Heart left ventricle (tissue), 16 donors: Measurements from ENCODE around the gene SLC4A3. TPM values are rescaled to one million over a fixed set of nuclear protein-coding genes. Genes with fewer than 3 reads are reported as not detected.

Source experiments
- ATAC-seq, 4 donors: fragments of 200-7000 bp; cut with Tn5 transposase; one replicate each; pipeline ENCODE4 v1.9.1; 2020 to 2022; ENCODE audit warnings: moderate library complexity in 4 of 4, mild to moderate bottlenecking in 3 of 4, moderate number of reproducible peaks in 1 of 4
- DNase-seq, 5 donors: peaks; one replicate each; pipeline ENCODE4 v3.0.0-alpha.2; 2020
- H3K27ac ChIP-seq, 12 donors: fragments of 200-600 bp; sonication (generic) in 4 of 12; one replicate each; pipeline versions ENCODE4 v1.5.0 to v1.8.0; 2016 to 2022; ENCODE audit warnings: mild to moderate bottlenecking in 2 of 12
- H3K27me3 ChIP-seq, 9 donors: fragments of 200-600 bp; sonication (generic) in 2 of 9; one replicate each; pipeline versions ENCODE4 v1.5.1 to v1.8.0; 2016 to 2022; ENCODE audit warnings: mild to moderate bottlenecking in 3 of 9
- H3K36me3 ChIP-seq, 9 donors: fragments of 200-600 bp; sonication (generic) in 2 of 9; one replicate each; pipeline versions ENCODE4 v1.5.0 to v1.8.0; 2018 to 2022; ENCODE audit warnings: mild to moderate bottlenecking in 2 of 9
- H3K4me1 ChIP-seq, 12 donors: fragments of 200-600 bp; sonication (generic) in 4 of 12; one replicate each; pipeline versions ENCODE4 v1.5.0 to v1.8.0; 2016 to 2022; ENCODE audit warnings: mild to moderate bottlenecking in 3 of 12
- H3K4me3 ChIP-seq, 12 donors: fragments of 200-600 bp; sonication (generic) in 4 of 12; one replicate each; pipeline versions ENCODE4 v1.5.0 to v1.8.0; 2017 to 2022; ENCODE audit warnings: mild to moderate bottlenecking in 9 of 12, moderate library complexity in 4 of 12
- H3K9me3 ChIP-seq, 12 donors: fragments of 200-600 bp; sonication (generic) in 4 of 12; one replicate each; pipeline versions ENCODE4 v1.5.0 to v1.8.0; 2016 to 2022; ENCODE audit warnings: mild to moderate bottlenecking in 1 of 12
- CTCF ChIP-seq, 12 donors: fragments of 200-600 bp; sonication (generic) in 4 of 12; IDR thresholded peaks; one replicate each; pipeline versions ENCODE4 v1.5.0 to v1.8.0; 2018 to 2022; ENCODE audit warnings: antibody characterized with exemption in 12 of 12, mild to moderate bottlenecking in 5 of 12
- POLR2A ChIP-seq, 2 donors: fragments of 450-650 bp; IDR thresholded peaks; one replicate each; pipeline ENCODE4 v1.6.1; 2017; ENCODE audit warnings: antibody characterized with exemption in 2 of 2, mild to moderate bottlenecking in 2 of 2, moderate library complexity in 2 of 2
- WGBS, 4 donors: extraction: QIAGEN DNeasy Blood & Tissue Kit in 2 of 4; methylation state at CpG; one replicate each; pipeline versions ENCODE4 v1.1.5 to v1.1.7; 2013 to 2018; 5-methylcytosine and 5-hydroxymethylcytosine counted together
- intact Hi-C, 10 donors: fragments of 100-400 bp; cut with DNase I; formaldehyde crosslinking; loops; one replicate each; pipeline versions ENCODE4 v1.11.1 to v1.14.2; 2022
- polyA plus RNA-seq, 2 donors: library from polyadenylated mRNA; stranded (reverse); fragments of 200-250 nt; gene quantifications; one replicate each; pipeline ENCODE4 v1.2.3, GENCODE V29; 2013
- total RNA-seq, 9 donors: library from RNA; depleted of rRNA in 2 of 9; stranded (reverse); fragments of >200 nt in 2 of 9; fragmentation: NEBNext Ultra II Directional in 3 of 9; extraction: Animal tissue kit (Norgen Biotek cat#: 25700) in 3 of 9; gene quantifications; one replicate each; pipeline versions ENCODE4 v1.1.0 to v1.2.4, GENCODE V29; 2016 to 2023
- donor health status: ischemic (EF 13 %, LVEDD 7.1; RV severe dilation, severe dysfunction).
- donor health status: healthy with polysubstance abuse.
- donor health status: DM: no; HTN: yes; CAD: no.
- donor health status: DM: no; HTN: no; CAD: no.
- donor health status: ischemic (EF 25% LVEDD 6.9; RV normal size, moderate dysfunction).
- donor health status: ischemic (EF 25% LVEDD 5.7; RV mildly dilated, moderate dysfunction).
- donor health status: healthy.
- donor health status: DM: yes; HTN: yes; CAD: no.
- donor health status: ischemic (EF 35%, LVEDD 5.7; RV mildly dilated, moderate dysfunction).
- donor health status: nonischemic (EF 11% LVEDD 7.7; RV severe dilation, severe dysfunction).
- donor health status: DM: yes; HTN: yes; CAD: no.
- donor health status: PGD.
- donor health status: ischemic (EF 29% LVEDD 5.4; RV normal size, mild dysfunction).
- donor health status: nonischemic (EF 23%, LVEDD 6.1; RV moderate dilation, normal function).

Gene SLC4A3
- total and polyA plus RNA-seq, 11 donors: 236 to 507 (median 421) TPM

GRCh38 chr2:219613461-219614070, 13.9 kb upstream of the SLC4A3 start:
- Histone ChIP-seq H3K4me3 (no peak overlapping the region), H3K27me3 (no peaks in the 10 kb centered on the region), H3K27ac (no peak overlapping the region), H3K4me1 (peaks cover 0 to 50% (median 14%) of the 10 kb centered on the region in 12 donors), H3K36me3 (peaks cover 0 to 66% (median 34%) of the 10 kb centered on the region in 9 donors), H3K9me3 (no peaks in the 10 kb centered on the region)
- ATAC-seq (no peak), DNase-seq (no peak)
- intact Hi-C loops: no loop called here
- WGBS, 4 donors: 92 to 97% (median 94%) methylated on average over 10 to 11 of the region's 11 CpGs
- TF ChIP-seq CTCF (IDR thresholded peaks at IDR 0.05): no peak
- no peak for TF ChIP-seq POLR2A (IDR thresholded peaks at IDR 0.05)

GRCh38 chr2:219614076-219614860, 13.2 kb upstream of the SLC4A3 start:
- Histone ChIP-seq H3K27ac (peak overlapping the region in 1 of 12 donors; percentile 86), H3K4me1 (peaks cover 0 to 48% (median 17%) of the 10 kb centered on the region in 12 donors), H3K36me3 (peaks cover 0 to 59% (median 28%) of the 10 kb centered on the region in 9 donors), H3K27me3 (no peaks in the 10 kb centered on the region), H3K4me3 (no peak overlapping the region), H3K9me3 (no peaks in the 10 kb centered on the region)
- DNase-seq (no peak), ATAC-seq (no peak)
- intact Hi-C loops: no loop called here
- 92 to 94% (median 93%) methylated on average over 11 of the region's 11 CpGs for WGBS, 4 donors
- TF ChIP-seq CTCF (IDR thresholded peaks at IDR 0.05): no peak
- TF ChIP-seq POLR2A (IDR thresholded peaks at IDR 0.05): no peak

GRCh38 chr2:219615036-219615435, 12.4 kb upstream of the SLC4A3 start:
- intact Hi-C loops: no loop called here
- H3K4me1 ChIP-seq: peaks cover 0 to 42% (median 15%) of the 10 kb centered on the region in 12 donors
- peak overlapping the region in 2 of 12 donors; percentile 78 to 86 for H3K27ac ChIP-seq
- ATAC-seq (no peak), DNase-seq (no peak)
- H3K9me3 ChIP-seq: no peaks in the 10 kb centered on the region
- TF ChIP-seq POLR2A (IDR thresholded peaks at IDR 0.05): no peak
- no peak for TF ChIP-seq CTCF (IDR thresholded peaks at IDR 0.05)
- H3K36me3 ChIP-seq: peaks cover 0 to 53% (median 23%) of the 10 kb centered on the region in 9 donors
- 92 to 95% (median 94%) methylated on average over 11 of the region's 11 CpGs for WGBS, 4 donors
- no peak overlapping the region for H3K4me3 ChIP-seq
- no peaks in the 10 kb centered on the region for H3K27me3 ChIP-seq

GRCh38 chr2:219615894-219616293, 11.5 kb upstream of the SLC4A3 start:
- no peak for TF ChIP-seq POLR2A (IDR thresholded peaks at IDR 0.05)
- no peak for TF ChIP-seq CTCF (IDR thresholded peaks at IDR 0.05)
- Histone ChIP-seq H3K9me3 (no peaks in the 10 kb centered on the region), H3K36me3 (peaks cover 0 to 46% (median 22%) of the 10 kb centered on the region in 9 donors), H3K27ac (peak overlapping the region in 11 of 12 donors; percentile 57 to 86 (median 71)), H3K27me3 (no peaks in the 10 kb centered on the region), H3K4me3 (no peak overlapping the region), H3K4me1 (peaks cover 0 to 36% (median 15%) of the 10 kb centered on the region in 12 donors)
- 53 to 68% (median 59%) methylated on average over 10 to 12 of the region's 12 CpGs for WGBS, 4 donors
- ATAC-seq (peak; percentile 31 to 60 (median 44)), DNase-seq (peak in 1 of 5 donors; percentile 54)
- intact Hi-C loops: no loop called here
